Astrocyte (in vitro differentiated cells and primary cell): ENCODE results near the gene TDRKH. TPM values are rescaled to one million over a fixed set of nuclear protein-coding genes. Genes with fewer than 3 reads are reported as not detected.

ENCODE experiments used
- DNase-seq: peaks from one replicate; pipeline ENCODE4 v3.0.0-alpha.2; 2010; ENCODE audit warnings: low read depth
- FAIRE-seq: peaks from 2 replicates; lab custom pipeline; 2011; peaks lifted over from hg19 to GRCh38; lab: Jason Lieb, UNC
- H2AFZ ChIP-seq: 2 replicates; pipeline ENCODE4 v1.6.0; 2012; ENCODE audit warnings: low read depth, low read length, inconsistent platforms
- H3K27ac ChIP-seq: 2 replicates; pipeline ENCODE4 v1.5.1; 2011; ENCODE audit warnings: low read depth, low read length, inconsistent platforms
- H3K27me3 ChIP-seq: 2 replicates; pipeline ENCODE4 v1.6.0; 2011; ENCODE audit warnings: low read length, inconsistent platforms; ENCODE audit not compliant: insufficient read depth
- H3K36me3 ChIP-seq: 2 replicates; pipeline ENCODE4 v1.5.1; 2011; ENCODE audit warnings: low read length, inconsistent platforms; ENCODE audit not compliant: insufficient read depth
- H3K4me1 ChIP-seq: 2 replicates; pipeline ENCODE4 v1.5.1; 2011; ENCODE audit warnings: low read length, inconsistent platforms; ENCODE audit not compliant: insufficient read depth
- H3K4me2 ChIP-seq: 2 replicates; pipeline ENCODE4 v1.6.0; 2012; ENCODE audit warnings: low read length, inconsistent platforms
- H3K4me3 ChIP-seq: 2 replicates; pipeline ENCODE4 v1.5.1; 2011; ENCODE audit warnings: low read depth, mild to moderate bottlenecking, low read length, inconsistent platforms; ENCODE audit not compliant: insufficient read depth
- H3K79me2 ChIP-seq: 2 replicates; pipeline ENCODE4 v1.6.0; 2012; ENCODE audit warnings: mild to moderate bottlenecking, low read length, inconsistent platforms; ENCODE audit not compliant: insufficient read depth
- H3K9ac ChIP-seq: 2 replicates; pipeline ENCODE4 v1.6.0; 2012; ENCODE audit warnings: mild to moderate bottlenecking, low read length, inconsistent platforms
- H3K9me3 ChIP-seq: 2 replicates; pipeline ENCODE4 v1.5.1; 2012; ENCODE audit warnings: low read depth, mild to moderate bottlenecking, low read length, inconsistent platforms; ENCODE audit not compliant: insufficient read depth
- H4K20me1 ChIP-seq: 2 replicates; pipeline ENCODE4 v1.6.0; 2012; ENCODE audit warnings: low read length, inconsistent platforms; ENCODE audit not compliant: insufficient read depth
- H3K27ac Mint-ChIP-seq: one replicate; pipeline ENCODE4 v1.8.0; 2021; ENCODE audit warnings: mild to moderate bottlenecking, mixed read lengths; ENCODE audit not compliant: unreplicated experiment
- H3K27me3 Mint-ChIP-seq: one replicate; pipeline ENCODE4 v1.8.0; 2021; ENCODE audit warnings: low read depth, mixed read lengths; ENCODE audit not compliant: unreplicated experiment
- H3K36me3 Mint-ChIP-seq: one replicate; pipeline ENCODE4 v1.8.0; 2021; ENCODE audit warnings: low read depth, mixed read lengths; ENCODE audit not compliant: unreplicated experiment
- H3K4me1 Mint-ChIP-seq: one replicate; pipeline ENCODE4 v1.8.0; 2021; ENCODE audit warnings: low read depth, mixed read lengths; ENCODE audit not compliant: unreplicated experiment
- H3K4me3 Mint-ChIP-seq: one replicate; pipeline ENCODE4 v1.8.0; 2021; ENCODE audit warnings: mild to moderate bottlenecking, moderate library complexity, mixed read lengths; ENCODE audit not compliant: unreplicated experiment
- H3K9me3 Mint-ChIP-seq: one replicate; pipeline ENCODE4 v1.8.0; 2021; ENCODE audit warnings: mild to moderate bottlenecking, mixed read lengths; ENCODE audit not compliant: unreplicated experiment
- EZH2 ChIP-seq: IDR thresholded peaks from 2 replicates; pipeline ENCODE4 v1.6.1; 2012; ENCODE audit warnings: mild to moderate bottlenecking, low read length, inconsistent platforms; ENCODE audit not compliant: insufficient read depth
- total RNA-seq: library from RNA; stranded (reverse); gene quantifications from 2 replicates; pipeline ENCODE4 v1.2.1, GENCODE V29; 2021
- TF ChIP-seq, protein P1 (sequence below): IDR thresholded peaks from 2 replicates; pipeline ENCODE4 v1.5.1; 2011; ENCODE audit warnings: low read depth, mild to moderate bottlenecking, inconsistent platforms, low read length, moderate library complexity; ENCODE audit not compliant: insufficient read depth

Gene TDRKH
- total RNA-seq, 1 donor from 2014 or later: 7.5 TPM

DNA sequence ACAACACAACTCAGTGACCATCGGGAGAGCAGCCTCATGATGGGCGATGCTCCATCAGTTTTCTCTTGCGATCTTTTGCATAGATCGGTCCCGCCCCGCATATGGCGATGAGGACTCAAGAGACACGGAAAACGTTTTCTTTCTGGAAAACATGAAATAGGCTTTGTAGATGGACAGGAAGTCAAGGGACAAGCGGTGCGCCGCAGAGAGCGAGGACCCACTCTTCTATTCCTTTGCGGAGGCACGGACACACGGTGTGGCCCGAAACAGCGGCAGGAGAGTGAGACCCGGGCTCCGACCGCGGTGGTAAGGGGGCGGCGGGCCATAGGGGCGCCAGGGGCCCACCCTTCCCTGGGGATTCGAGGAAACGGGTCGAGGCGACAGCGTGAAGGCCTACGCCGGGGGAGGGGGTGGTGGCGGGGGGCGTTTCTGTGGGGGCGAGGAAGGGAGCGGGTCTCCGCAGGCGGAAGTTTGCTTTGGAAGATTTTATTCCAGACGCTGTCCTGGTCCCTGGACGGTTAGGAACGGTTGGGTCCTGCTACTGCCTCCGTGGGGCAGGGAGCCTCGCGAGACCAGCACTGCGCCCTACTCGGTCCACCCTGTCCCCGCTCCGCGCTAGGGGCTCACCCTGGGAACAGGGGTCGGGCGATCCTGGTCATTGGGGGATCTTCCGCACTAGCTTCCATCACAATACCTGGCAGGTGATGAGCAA, 796 bp upstream of the TDRKH start:
- H3K9ac ChIP-seq: peak overlapping the region; percentile 67

GRCh38 chr1:151787689-151788088, 2.6 kb downstream of the TDRKH start:
- H3K36me3 Mint-ChIP-seq: no peaks in the 10 kb centered on the region
- Histone ChIP-seq H3K36me3 (no peaks in the 10 kb centered on the region), H3K79me2 (no peaks in the 10 kb centered on the region), H3K27me3 (peaks cover 12% of the 10 kb centered on the region), H3K27ac (no peak overlapping the region), H3K9ac (no peak overlapping the region), H2AFZ (no peak overlapping the region), H3K9me3 (no peaks in the 10 kb centered on the region), H3K4me1 (peaks cover 6% of the 10 kb centered on the region), H4K20me1 (no peaks in the 10 kb centered on the region), H3K4me3 (no peak overlapping the region), H3K4me2 (no peak overlapping the region)
- H3K9me3 Mint-ChIP-seq: no peaks in the 10 kb centered on the region
- H3K27ac Mint-ChIP-seq: no peak overlapping the region
- no peaks in the 10 kb centered on the region for H3K4me1 Mint-ChIP-seq
- DNase-seq: no peak
- H3K4me3 Mint-ChIP-seq: no peak overlapping the region
- no peak for FAIRE-seq
- TF ChIP-seq, protein P1, sequence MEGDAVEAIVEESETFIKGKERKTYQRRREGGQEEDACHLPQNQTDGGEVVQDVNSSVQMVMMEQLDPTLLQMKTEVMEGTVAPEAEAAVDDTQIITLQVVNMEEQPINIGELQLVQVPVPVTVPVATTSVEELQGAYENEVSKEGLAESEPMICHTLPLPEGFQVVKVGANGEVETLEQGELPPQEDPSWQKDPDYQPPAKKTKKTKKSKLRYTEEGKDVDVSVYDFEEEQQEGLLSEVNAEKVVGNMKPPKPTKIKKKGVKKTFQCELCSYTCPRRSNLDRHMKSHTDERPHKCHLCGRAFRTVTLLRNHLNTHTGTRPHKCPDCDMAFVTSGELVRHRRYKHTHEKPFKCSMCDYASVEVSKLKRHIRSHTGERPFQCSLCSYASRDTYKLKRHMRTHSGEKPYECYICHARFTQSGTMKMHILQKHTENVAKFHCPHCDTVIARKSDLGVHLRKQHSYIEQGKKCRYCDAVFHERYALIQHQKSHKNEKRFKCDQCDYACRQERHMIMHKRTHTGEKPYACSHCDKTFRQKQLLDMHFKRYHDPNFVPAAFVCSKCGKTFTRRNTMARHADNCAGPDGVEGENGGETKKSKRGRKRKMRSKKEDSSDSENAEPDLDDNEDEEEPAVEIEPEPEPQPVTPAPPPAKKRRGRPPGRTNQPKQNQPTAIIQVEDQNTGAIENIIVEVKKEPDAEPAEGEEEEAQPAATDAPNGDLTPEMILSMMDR: no peak
- TF ChIP-seq EZH2: no peak
- H3K27me3 Mint-ChIP-seq: no peaks in the 10 kb centered on the region

More for the DNA sequence above, 796 bp upstream of the TDRKH start:
- peak overlapping the region; percentile 91 for H3K4me3 Mint-ChIP-seq
- Histone ChIP-seq H3K4me3 (peak overlapping the region; percentile 88), H3K27ac (no peak overlapping the region), H4K20me1 (no peaks in the 10 kb centered on the region), H3K36me3 (no peaks in the 10 kb centered on the region), H3K4me2 (peak overlapping the region; percentile 93), H3K27me3 (peaks cover 3% of the 10 kb centered on the region), H2AFZ (peak overlapping the region; percentile 99), H3K9me3 (no peaks in the 10 kb centered on the region), H3K79me2 (no peaks in the 10 kb centered on the region), H3K4me1 (peaks cover 6% of the 10 kb centered on the region)
- no peaks in the 10 kb centered on the region for H3K36me3 Mint-ChIP-seq
- H3K9me3 Mint-ChIP-seq: no peaks in the 10 kb centered on the region
- peak overlapping the region; percentile 96 for H3K27ac Mint-ChIP-seq
- FAIRE-seq (no peak), DNase-seq (no peak)
- H3K27me3 Mint-ChIP-seq: no peaks in the 10 kb centered on the region
- no peak for TF ChIP-seq EZH2
- TF ChIP-seq, protein P1: no peak
- peaks cover 7% of the 10 kb centered on the region for H3K4me1 Mint-ChIP-seq

DNA sequence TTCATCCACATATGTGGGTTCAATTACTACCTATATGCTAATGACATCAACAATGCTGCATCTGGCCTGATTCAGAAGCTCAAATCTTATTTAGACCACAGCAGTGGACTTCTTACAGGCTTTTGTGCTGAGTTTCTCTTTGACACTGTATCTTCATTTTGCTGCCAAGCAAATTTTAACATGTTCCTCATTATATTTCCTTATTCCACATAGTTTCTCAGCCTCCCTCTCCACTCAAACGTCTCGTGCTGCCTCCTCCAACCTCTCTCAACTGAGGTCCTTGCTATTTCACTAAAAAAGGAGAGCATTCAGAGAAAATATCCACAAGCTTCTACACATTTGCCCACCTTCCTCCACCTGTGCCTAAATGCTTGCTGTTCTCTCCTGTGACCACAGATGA, 6.5 kb downstream of the TDRKH start:
- no peak overlapping the region for H3K4me3 ChIP-seq
- no peak for FAIRE-seq
- no peak overlapping the region for H3K9ac ChIP-seq
- H3K79me2 ChIP-seq: no peaks in the 10 kb centered on the region
- no peaks in the 10 kb centered on the region for H3K4me1 Mint-ChIP-seq
- H3K36me3 Mint-ChIP-seq: peaks cover 5% of the 10 kb centered on the region
- no peaks in the 10 kb centered on the region for H3K9me3 ChIP-seq
- no peaks in the 10 kb centered on the region for H3K9me3 Mint-ChIP-seq
- TF ChIP-seq, protein P1: no peak
- no peak overlapping the region for H3K27ac ChIP-seq
- H3K27me3 ChIP-seq: peaks cover 12% of the 10 kb centered on the region
- H3K4me2 ChIP-seq: no peak overlapping the region
- no peak overlapping the region for H2AFZ ChIP-seq
- H3K4me1 ChIP-seq: no peaks in the 10 kb centered on the region
- no peak for DNase-seq
- no peaks in the 10 kb centered on the region for H3K36me3 ChIP-seq
- H4K20me1 ChIP-seq: no peaks in the 10 kb centered on the region
- no peak overlapping the region for H3K27ac Mint-ChIP-seq
- no peaks in the 10 kb centered on the region for H3K27me3 Mint-ChIP-seq
- H3K4me3 Mint-ChIP-seq: no peak overlapping the region
